ENCODE results near the gene IL7R. TPM values are rescaled to one million over a fixed set of nuclear protein-coding genes. Genes with fewer than 3 reads are reported as not detected.

The IL7R gene
- polyA plus RNA-seq, 1 donor, result 2.4 TPM

DNA sequence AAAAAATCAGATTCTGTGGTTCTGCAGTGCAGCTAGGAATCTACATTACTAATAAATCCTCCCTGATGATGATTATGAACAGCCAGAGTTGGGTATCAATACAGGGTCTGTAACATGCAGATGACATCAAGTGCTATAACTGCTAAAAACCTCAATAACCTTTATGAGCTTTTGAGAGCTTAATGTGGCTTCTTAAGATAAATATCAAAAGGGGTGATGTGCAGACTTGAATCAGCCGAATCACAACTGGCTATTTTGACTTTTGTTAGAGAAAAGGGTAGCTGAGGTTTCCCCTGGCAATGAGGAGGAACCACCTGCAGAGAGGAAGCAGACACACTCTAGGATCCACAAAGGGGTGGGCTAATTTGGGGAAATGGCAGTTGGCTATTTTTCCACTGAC is 51.5 kb downstream of the IL7R start:
- no peak for DNase-seq (ENCODE audit: low read depth)

DNA sequence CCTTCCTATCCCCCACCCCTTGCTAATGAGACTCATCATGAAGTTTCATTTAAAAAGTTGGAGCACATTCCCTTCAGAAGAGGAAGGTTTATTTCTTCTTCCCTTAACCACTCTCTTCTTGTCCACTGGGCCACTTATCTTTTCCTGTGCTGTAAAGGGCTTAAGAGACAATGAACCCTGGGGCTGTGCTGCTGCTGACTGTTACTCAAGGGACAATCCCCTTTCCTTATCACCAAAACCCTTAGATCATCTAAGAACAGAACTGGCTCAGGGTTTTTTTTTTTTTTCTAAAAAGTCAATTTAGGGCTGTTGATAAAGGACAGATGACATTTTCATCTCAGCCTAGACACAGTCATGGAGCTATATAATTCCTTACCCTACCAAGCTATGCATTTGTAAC is 52.1 kb downstream of the IL7R start:
- DNase-seq (ENCODE audit: low read depth), result no peak

DNA sequence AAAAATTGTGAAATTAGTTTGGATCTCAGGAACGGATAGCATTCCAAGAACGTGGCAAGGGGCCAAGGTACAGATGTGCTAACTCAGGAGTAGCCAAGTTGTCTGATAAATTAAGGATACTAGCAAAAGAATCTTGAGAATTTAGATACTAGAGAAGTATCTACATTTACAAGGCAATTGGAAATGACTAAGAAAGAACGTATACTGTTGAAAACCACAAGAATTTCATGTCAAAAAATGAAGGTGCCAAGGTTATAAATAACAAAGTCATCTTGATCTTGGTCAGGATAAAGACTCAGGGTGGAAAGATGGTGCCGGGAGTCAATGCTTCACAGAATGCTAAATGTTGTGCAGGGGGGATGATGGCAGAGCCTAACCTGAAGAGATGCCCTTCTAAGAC is 62.5 kb downstream of the IL7R start:
- DNase-seq (ENCODE audit: low read depth), result no peak

DNA sequence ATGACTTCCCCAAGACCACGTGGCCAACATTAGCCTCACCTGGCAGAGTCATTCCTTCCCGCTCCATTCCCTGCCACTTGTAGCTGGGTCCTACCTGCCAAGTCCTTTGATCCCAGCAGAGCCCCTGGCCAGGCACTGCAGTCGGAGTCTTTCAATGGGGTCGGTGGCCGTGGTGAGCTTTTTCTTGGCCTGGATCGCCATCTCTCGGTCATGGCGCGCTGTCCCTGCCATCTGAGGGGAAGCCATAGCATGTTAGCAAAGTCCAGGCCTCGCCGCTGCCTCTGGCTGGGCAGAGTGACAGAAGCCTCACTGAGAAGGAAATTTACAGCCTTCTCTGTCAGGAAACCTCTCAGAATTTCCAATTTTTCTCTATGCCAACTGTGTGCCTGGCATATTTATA is 64.2 kb downstream of the IL7R start:
- DNase-seq (ENCODE audit: low read depth), result no peak

GRCh38 chr5:35921930-35922329 is 65.2 kb downstream of the IL7R start:
- no peak for DNase-seq (ENCODE audit: low read depth)

GRCh38 chr5:35922468-35922867 is 65.8 kb downstream of the IL7R start:
- no peak for DNase-seq (ENCODE audit: low read depth)

GRCh38 chr5:35924122-35924949 is 67.6 kb downstream of the IL7R start:
- DNase-seq (ENCODE audit: low read depth), result no peak

DNA sequence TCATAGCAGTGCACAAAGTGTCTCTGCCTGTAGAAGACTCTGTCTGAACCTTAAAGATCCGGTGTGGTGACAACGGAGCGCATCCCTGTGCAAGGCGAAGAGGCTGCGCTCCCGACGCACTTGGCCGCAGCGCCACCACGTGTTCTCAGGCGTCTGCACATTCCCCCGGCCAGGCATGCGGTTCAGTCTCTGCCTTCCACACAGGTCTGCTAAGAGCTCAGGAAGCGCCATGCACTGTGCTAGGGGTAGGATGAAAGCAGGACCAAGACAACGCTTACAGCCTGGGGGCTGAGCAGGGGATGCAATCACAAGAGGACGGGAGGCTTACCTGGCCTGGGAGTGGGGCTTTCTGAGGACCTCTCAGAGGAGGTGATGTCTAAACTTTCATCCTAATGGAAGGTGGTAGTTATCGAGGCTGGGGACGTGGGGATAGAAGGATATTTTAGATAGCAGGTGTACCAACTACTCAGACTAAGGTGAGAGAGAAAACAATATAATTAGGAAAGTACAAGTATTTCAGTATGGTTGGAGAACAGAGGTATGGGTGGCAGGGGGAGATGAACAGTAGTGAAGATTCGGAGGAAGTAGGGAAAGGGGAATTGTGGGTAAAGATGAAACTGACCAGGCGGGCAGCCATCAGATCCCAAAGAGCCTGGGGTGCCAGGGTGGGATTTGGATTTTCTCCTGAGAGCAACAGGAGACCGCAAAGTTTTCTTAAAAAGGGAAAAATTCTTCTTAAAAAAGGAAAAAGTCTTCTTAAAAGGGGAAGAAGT is 68.4 kb downstream of the IL7R start:
- DNase-seq (ENCODE audit: low read depth), result peak; percentile 22

- DNase-seq (ENCODE audit: low read depth), result peak; percentile 41
Measured at GRCh38 chr5:35926389-35927051, 69.8 kb downstream of the IL7R start.

Other genes starting within 250 kb of the IL7R start
- 8.9 TPM for gene SPEF2, start 239.0 kb upstream of the IL7R start, polyA plus RNA-seq (ENCODE audit: insufficient read length)
- gene CAPSL, start 81.7 kb downstream of the IL7R start, polyA plus RNA-seq (ENCODE audit: insufficient read length), result not detected
- gene UGT3A1, start 134.5 kb downstream of the IL7R start, polyA plus RNA-seq (ENCODE audit: insufficient read length), result 36.1 TPM
- 0.68 TPM for gene UGT3A2, start 210.0 kb downstream of the IL7R start, polyA plus RNA-seq (ENCODE audit: insufficient read length)